Erythroblast (primary cell): ENCODE data around the gene RASGRP4.
"Not testable (repeated sequence)": the region's sequence is repeated elsewhere in the genome, so short reads cannot be mapped to it uniquely, and the experiment has no call there.

Experiments
- DNase-seq, 2 experiments: peaks; one replicate each; lab custom pipeline; 2025; lab: John Stamatoyannopoulos, UW
- GATA1 ChIP-seq: IDR thresholded peaks from 2 replicates; pipeline ENCODE4 v1.6.1; 2011; ENCODE audit warnings: low read depth, mild to moderate bottlenecking, control low read depth, low read length, moderate library complexity
- POLR2A ChIP-seq: IDR thresholded peaks from 2 replicates; pipeline ENCODE4 v1.6.1; 2011; ENCODE audit warnings: mild to moderate bottlenecking, low read length

Gene RASGRP4

DNA sequence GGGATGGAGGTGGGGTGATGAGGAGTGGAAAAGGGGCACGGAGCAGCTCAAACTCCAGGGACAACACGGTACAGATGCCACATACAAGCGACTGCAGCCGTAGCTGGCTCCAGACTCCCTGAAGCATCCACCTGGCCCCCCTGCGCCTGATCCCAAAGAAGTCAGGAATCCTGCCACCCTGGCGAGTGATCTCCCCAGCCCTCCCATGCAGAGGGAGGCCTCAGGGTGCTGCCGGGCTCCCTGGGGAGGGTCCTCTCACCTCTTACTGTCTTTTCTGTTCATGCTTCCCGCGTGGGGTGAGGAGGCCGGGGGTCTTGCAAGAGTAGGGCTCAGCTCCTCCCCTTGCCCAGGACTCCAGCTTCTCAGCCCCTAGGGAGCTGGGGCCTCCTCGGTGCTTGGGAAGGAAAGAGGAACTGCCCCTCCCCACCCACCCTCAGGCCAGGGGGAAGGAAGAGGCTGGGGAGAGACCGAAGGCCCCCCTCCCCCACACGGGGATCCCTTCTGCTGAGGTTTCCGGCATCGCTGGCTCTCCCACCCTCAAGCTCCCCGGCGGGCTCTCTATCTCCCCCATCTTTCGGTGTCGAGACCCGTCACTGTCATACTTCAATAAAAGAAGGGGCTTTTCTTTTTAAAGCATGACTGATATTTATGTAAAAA lies at the start of gene RASGRP4:
RASGRP4 (minus strand) TSS at position 410 of the 657 bp plus-strand sequence; CDS start at position 282, 128 bp downstream.
- TF ChIP-seq GATA1 (no peak), POLR2A (no peak)
- DNase-seq, result no peak

GRCh38 chr19:38475176-38475575 lies 49.2 kb upstream of the RASGRP4 start:
- TF ChIP-seq POLR2A, result no peak
- TF ChIP-seq GATA1, result no peak
- no peak for DNase-seq

DNA sequence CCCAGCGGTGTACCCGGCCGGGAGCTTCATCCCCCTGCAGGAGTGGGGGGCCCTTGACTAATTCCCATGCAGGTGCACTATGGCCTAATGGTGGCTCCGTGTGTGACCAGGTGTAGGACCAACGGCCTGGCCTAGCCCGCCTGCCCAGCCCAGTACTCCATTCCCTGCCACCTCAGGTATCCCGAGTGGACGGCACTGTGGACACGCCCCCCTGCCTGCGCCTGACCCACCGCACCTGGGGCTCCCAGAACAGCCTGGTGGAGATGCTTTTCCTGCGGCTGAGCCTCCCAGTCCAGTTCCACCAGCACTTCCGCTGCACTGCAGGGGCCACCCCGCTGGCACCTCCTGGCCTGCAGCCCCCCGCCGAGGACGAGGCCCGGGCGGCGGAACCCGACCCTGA lies 47.2 kb upstream of the RASGRP4 start:
- TF ChIP-seq GATA1 (no peak), POLR2A (no peak)
- no peak for DNase-seq

DNA sequence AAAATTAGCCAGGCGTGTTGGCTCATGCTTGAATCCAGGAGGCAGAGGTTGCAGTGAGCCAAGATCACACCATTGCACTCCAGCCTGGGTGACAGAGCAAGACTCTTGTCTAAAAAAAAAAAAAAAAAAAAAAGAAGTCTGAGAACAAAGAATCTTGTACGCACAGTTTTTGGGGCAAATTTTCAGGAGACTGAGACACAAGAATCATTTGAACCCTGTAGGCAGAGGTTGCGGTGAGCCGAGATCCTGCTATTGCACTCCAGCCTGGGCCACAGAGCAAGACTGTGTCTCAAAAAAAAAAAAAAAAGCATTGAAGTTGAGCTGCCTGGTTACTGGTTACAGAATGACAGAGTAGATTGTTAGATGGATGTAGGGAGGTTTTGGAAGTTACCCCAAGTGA lies 46.7 kb upstream of the RASGRP4 start:
- not testable (repeated sequence) for DNase-seq

DNA sequence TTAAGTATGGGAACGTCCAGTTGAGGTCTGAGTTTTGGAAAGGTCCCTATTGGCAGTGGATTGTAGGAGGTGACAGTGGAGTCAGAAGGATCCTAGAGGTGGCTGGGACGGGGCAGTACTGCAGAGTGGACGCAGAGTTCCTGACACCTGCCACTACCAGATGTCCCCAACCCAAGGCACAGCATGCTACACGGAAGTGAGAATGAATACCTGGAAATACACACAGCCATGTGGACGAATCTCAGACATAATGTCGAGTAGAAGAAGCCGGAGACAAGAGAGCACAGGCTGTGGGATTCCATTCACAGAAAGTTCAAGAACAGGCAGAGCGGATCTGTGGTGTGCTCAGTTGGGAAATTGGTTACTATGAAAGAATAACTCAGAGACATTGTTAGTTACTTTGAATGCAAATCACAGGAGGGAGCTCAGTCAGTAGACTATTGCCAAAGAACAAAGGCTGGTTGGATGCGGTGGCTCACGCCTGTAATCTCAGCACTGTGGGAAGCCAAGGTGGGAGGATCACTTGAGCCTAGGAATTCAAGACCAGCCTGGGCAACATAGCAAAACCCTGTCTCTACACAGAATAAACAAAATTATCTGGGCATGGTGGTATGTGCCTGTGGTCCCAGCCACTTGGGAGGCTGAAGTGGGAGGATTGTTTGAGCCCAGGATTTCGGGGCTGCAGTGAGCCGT lies 44.9 kb upstream of the RASGRP4 start:
- TF ChIP-seq POLR2A (no peak), GATA1 (no peak)
- DNase-seq, result no peak

DNA sequence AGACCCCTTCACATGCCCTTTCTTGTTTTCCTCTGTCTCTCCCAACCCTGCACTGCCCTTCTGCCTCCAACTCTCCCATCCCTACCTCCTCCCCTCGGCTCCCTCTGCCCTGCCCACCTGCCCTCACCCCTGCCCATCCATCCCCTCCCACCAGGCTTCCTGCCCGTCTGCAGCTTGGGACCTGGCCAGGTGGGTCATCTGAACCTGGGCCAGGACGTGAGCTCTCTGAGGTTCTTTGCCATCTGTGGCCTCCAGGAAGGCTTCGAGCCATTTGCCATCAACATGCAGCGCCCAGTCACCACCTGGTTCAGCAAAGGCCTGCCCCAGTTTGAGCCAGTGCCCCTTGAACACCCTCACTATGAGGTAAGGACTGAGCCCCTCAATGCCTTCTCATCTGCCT lies 43.1 kb upstream of the RASGRP4 start:
- no peak for DNase-seq

GRCh38 chr19:38467541-38468525 lies 41.8 kb upstream of the RASGRP4 start:
- DNase-seq, result no peak

More for the DNA sequence above, 43.1 kb upstream of the RASGRP4 start:
- no peak for TF ChIP-seq POLR2A
- no peak for TF ChIP-seq GATA1

GRCh38 chr19:38466050-38466449 lies 40.0 kb upstream of the RASGRP4 start:
- no peak for TF ChIP-seq GATA1
- TF ChIP-seq POLR2A, result no peak

More at GRCh38 chr19:38467541-38468525, 41.8 kb upstream of the RASGRP4 start:
- TF ChIP-seq POLR2A, result no peak
- no peak for TF ChIP-seq GATA1

GRCh38 chr19:38464421-38465082 lies 38.5 kb upstream of the RASGRP4 start:
- no peak for DNase-seq
- TF ChIP-seq GATA1, result no peak

More at GRCh38 chr19:38466050-38466449, 40.0 kb upstream of the RASGRP4 start:
- DNase-seq, result no peak

- no peak for DNase-seq
- TF ChIP-seq POLR2A (no peak), GATA1 (no peak)
These were observed 37.3 kb upstream of the RASGRP4 start for GRCh38 chr19:38463365-38463764.

- no peak for DNase-seq
- TF ChIP-seq POLR2A (no peak), GATA1 (no peak)
These were observed 33.0 kb upstream of the RASGRP4 start for GRCh38 chr19:38458991-38459390.

- TF ChIP-seq POLR2A, result no peak
- TF ChIP-seq GATA1, result no peak
These were observed 31.8 kb upstream of the RASGRP4 start for GRCh38 chr19:38457690-38458405.

GRCh38 chr19:38457202-38457601 lies 31.2 kb upstream of the RASGRP4 start:
- DNase-seq, result no peak
- no peak for TF ChIP-seq POLR2A
- no peak for TF ChIP-seq GATA1

More at GRCh38 chr19:38457690-38458405, 31.8 kb upstream of the RASGRP4 start:
- no peak for DNase-seq

- no peak for TF ChIP-seq POLR2A
- no peak for TF ChIP-seq GATA1
- DNase-seq, result no peak
These were observed 29.0 kb upstream of the RASGRP4 start for GRCh38 chr19:38455031-38455430.
